ENCODE measurements around the gene PPM1F. TPM values are rescaled to one million over a fixed set of nuclear protein-coding genes. Genes with fewer than 3 reads are reported as not detected.

PPM1F gene
- total and polyA plus RNA-seq, 10 of the 15 experiments (the other 5 are each of a cell fraction or from before 2014, with no cell fraction given) = 0.55 to 26.3 (median 9.7) TPM

GRCh38 chr22:21923163-21923561 is 29.5 kb downstream of the PPM1F start (continued):
- TF ChIP-seq ATF2 (IDR thresholded peaks at IDR 0.05; ENCODE audit: low read length) = no peak
- TF ChIP-seq SIX5 (IDR thresholded peaks at IDR 0.05; ENCODE audit: low read depth, low read length, severe bottlenecking) = no peak
- no peak for TF ChIP-seq USF1 (IDR thresholded peaks at IDR 0.05; ENCODE audit: borderline replicate concordance, extremely low read length, insufficient read depth, low read depth, low read length)
- no peak for TF ChIP-seq ZNF622 (IDR thresholded peaks at IDR 0.05)
- TF ChIP-seq RBBP5 (conservative IDR thresholded peaks at IDR 0.05) = no peak
- TF ChIP-seq PBX3 (IDR thresholded peaks at IDR 0.05; ENCODE audit: insufficient replicate concordance, low read depth, low read length) = no peak

- Histone ChIP-seq H3K27me3 (replicated peaks in 1 of 2; ENCODE audit: control insufficient read depth in 2 of 2, insufficient read depth in 2 of 2, low read length in 1 of 2) (no peaks in the 10 kb centered on the region), H3K36me3 (ENCODE audit: control insufficient read depth in 2 of 2, insufficient read depth in 2 of 2, low read length in 1 of 2) (no peaks in the 10 kb centered on the region), H3K27ac (ENCODE audit: control insufficient read depth, insufficient read depth) (no peak overlapping the region), H3K9ac (ENCODE audit: control insufficient read depth, insufficient read depth, low read length) (no peak overlapping the region), H3K9me3 (replicated peaks; ENCODE audit: control insufficient read depth, insufficient read depth, low read length) (no peaks in the 10 kb centered on the region), H2AFZ (ENCODE audit: control insufficient read depth, low read depth, low read length) (no peak overlapping the region), H4K20me1 (ENCODE audit: control insufficient read depth, insufficient read depth) (no peaks in the 10 kb centered on the region), H3K4me2 (ENCODE audit: control insufficient read depth, insufficient read depth) (no peak overlapping the region), H3K4me3 (no peak overlapping the region), H3K79me2 (ENCODE audit: control insufficient read depth, insufficient read depth, low read length) (no peaks in the 10 kb centered on the region), H3K4me1 (ENCODE audit: control insufficient read depth, insufficient read depth, low read length) (no peaks in the 10 kb centered on the region)
- WGBS (ENCODE audit: insufficient coverage, insufficient replicate concordance, low lambda C conversion rate, missing lambda C conversion rate) = 75% methylated on average over 20 of the region's 20 CpGs
- POLR2A ChIA-PET = no interaction called here
- DNase-seq (ENCODE audit: low read depth, low spot score) = no peak
- in situ Hi-C loops (cut with MboI) = no loop called here
- CTCF ChIA-PET = no interaction called here
- no peak for ATAC-seq
- FAIRE-seq = no peak
- RAD21 ChIA-PET (ENCODE audit: unreplicated experiment) = no interaction called here
- SMC1A ChIA-PET (ENCODE audit: uncharacterized antibody, unreplicated experiment) = no interaction called here
- intact Hi-C loops (cut with micrococcal nuclease; ENCODE audit: unreplicated experiment) = no loop called here
- BruUV-seq (replicated peaks) = no TSS peak
- TF ChIP-seq BCLAF1 (IDR thresholded peaks at IDR 0.05) = no peak
- TF ChIP-seq SPI1 (IDR thresholded peaks at IDR 0.05; ENCODE audit: borderline replicate concordance, insufficient read depth, low read depth, low read length) = no peak
- TF ChIP-seq E2F8 (IDR thresholded peaks at IDR 0.05; ENCODE audit: low read depth, partially characterized antibody) = no peak
- no peak for TF ChIP-seq TAF1 (IDR thresholded peaks at IDR 0.05; ENCODE audit: borderline replicate concordance, low read depth, low read length)
Observed at GRCh38 chr22:21922370-21923162, 30.1 kb downstream of the PPM1F start.

Data from GM12878 (cell line).